Panc1 (cell line): ENCODE measurements around the gene FABP7. TPM values are rescaled to one million over a fixed set of nuclear protein-coding genes. Genes with fewer than 3 reads are reported as not detected.

ENCODE experiments used
- ATAC-seq: fragments of 200-7000 bp; cut with Tn5 transposase; 2 replicates; pipeline ENCODE4 v1.9.1; 2020; ENCODE audit warnings: mild to moderate bottlenecking, moderate library complexity
- BruUV-seq: library from RNA; stranded (reverse); fragments of 400-500 nt; replicated peaks from 2 replicates; lab custom pipeline; 2021; lab: Mats Ljungman, UMichigan
- CTCF ChIA-PET: fragments of 300-600 bp; sonication (Branson Sonifier 250); formaldehyde crosslinking; loops from one replicate; lab custom pipeline; 2022; ENCODE audit warnings: antibody characterized with exemption; lab: Charles Lee
- POLR2A ChIA-PET: fragments of 300-600 bp; sonication (Branson Sonifier 250); formaldehyde crosslinking; loops from one replicate; lab custom pipeline; 2022; ENCODE audit warnings: antibody characterized with exemption; lab: Charles Lee
- DNase-seq: peaks from one replicate; pipeline ENCODE4 v3.0.0-alpha.2; 2010; ENCODE audit warnings: low read depth, low spot score
- H3K27ac ChIP-seq: 2 replicates; pipeline ENCODE4 v1.5.1; 2011; ENCODE audit warnings: mild to moderate bottlenecking, low read length, inconsistent platforms
- H3K27me3 ChIP-seq: fragments of 200-500 bp; sonication (Bioruptor generic); 2 replicates; pipeline ENCODE4 v1.6.0; 2014; ENCODE audit warnings: low read length, inconsistent platforms; ENCODE audit not compliant: control insufficient read depth, insufficient read depth
- H3K36me3 ChIP-seq: fragments of 200-500 bp; sonication (Bioruptor generic); 2 replicates; pipeline ENCODE4 v1.5.1; 2014; ENCODE audit warnings: inconsistent platforms, mild to moderate bottlenecking, low read length, moderate library complexity; ENCODE audit not compliant: control insufficient read depth, insufficient read depth
- H3K4me1 ChIP-seq: 2 replicates; pipeline ENCODE4 v1.5.1; 2011; ENCODE audit warnings: inconsistent platforms, mild to moderate bottlenecking, low read length, moderate library complexity; ENCODE audit not compliant: control insufficient read depth, insufficient read depth
- H3K4me3 ChIP-seq, 2 experiments: 2 replicates each; pipeline ENCODE4 v1.5.1; 2011 to 2012; ENCODE audit warnings: low read depth in 2 of 2, low read length in 2 of 2, mild to moderate bottlenecking in 2 of 2, inconsistent platforms in 1 of 2, moderate library complexity in 1 of 2
- H3K9me3 ChIP-seq: fragments of 200-500 bp; sonication (Bioruptor generic); 2 replicates; pipeline ENCODE4 v1.5.1; 2014; ENCODE audit warnings: low read depth, mild to moderate bottlenecking, inconsistent platforms, low read length, moderate library complexity; ENCODE audit not compliant: control insufficient read depth, insufficient read depth
- CTCF ChIP-seq: fragments of 450-650 bp; IDR thresholded peaks from 2 replicates; pipeline ENCODE4 v1.5.1; 2017; ENCODE audit warnings: mild to moderate bottlenecking
- POLR2AphosphoS5 ChIP-seq: IDR thresholded peaks from 2 replicates; pipeline ENCODE4 v1.6.1; 2012; ENCODE audit warnings: mild to moderate bottlenecking, low read depth, low read length, moderate library complexity
- SIN3A ChIP-seq: IDR thresholded peaks from 2 replicates; pipeline ENCODE4 v1.6.1; 2012; ENCODE audit warnings: low read depth, mild to moderate bottlenecking, low read length, moderate library complexity, borderline replicate concordance; ENCODE audit not compliant: insufficient read depth
- TCF7L2 ChIP-seq: IDR thresholded peaks from 2 replicates; pipeline ENCODE4 v1.6.1; 2011; ENCODE audit warnings: mild to moderate bottlenecking, low read depth, low read length, inconsistent platforms
- in situ Hi-C: cut with HindIII; loops from 2 replicates; pipeline ENCODE4 v1.10.0; 2016; ENCODE audit warnings: low sequenced_read_pairs, low pct_unique_long_range_greater_than_20kb
- intact Hi-C: fragments of 100-400 bp; cut with micrococcal nuclease; formaldehyde crosslinking; loops from one replicate; pipeline ENCODE4 v1.10.0; 2022; ENCODE audit not compliant: unreplicated experiment
- total RNA-seq: library from RNA; stranded (reverse); gene quantifications from one replicate; pipeline ENCODE4 v1.2.1, GENCODE V29; 2021; ENCODE audit not compliant: unreplicated experiment
- TF ChIP-seq, protein P1 (sequence below), 2 experiments: IDR thresholded peaks; 2 replicates each; pipeline ENCODE4 v1.6.1; 2011 to 2012; ENCODE audit warnings: low read depth in 2 of 2, control low read depth in 1 of 2, low read length in 1 of 2, mild to moderate bottlenecking in 1 of 2, moderate library complexity in 1 of 2; ENCODE audit not compliant: insufficient read depth in 1 of 2

FABP7 gene
- total RNA-seq, 1 experiment from 2014 or later, result not detected

DNA sequence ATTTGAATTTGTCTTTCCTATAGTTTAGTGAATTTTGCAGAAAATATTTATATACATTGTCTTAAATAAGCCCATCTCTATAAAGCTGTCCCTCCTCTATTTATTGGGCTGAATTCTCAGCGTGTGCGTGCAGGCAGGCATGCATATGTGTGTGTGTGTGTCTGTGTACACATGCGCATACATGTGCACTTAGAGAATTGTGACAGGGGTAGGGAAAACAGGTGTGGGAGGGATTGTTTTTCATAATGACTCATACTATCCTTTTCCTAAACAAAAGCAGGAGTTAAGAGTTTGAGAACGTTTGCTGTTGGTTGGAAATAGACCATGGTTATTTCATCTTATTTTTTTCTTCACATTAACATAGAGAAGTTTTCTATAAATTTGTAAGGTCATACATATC lies 43.4 kb upstream of the FABP7 start:
- CTCF ChIA-PET, result no interaction called here
- intact Hi-C loops, result no loop called here
- ATAC-seq (no peak), DNase-seq (no peak)
- no peak for TF ChIP-seq CTCF
- TF ChIP-seq SIN3A, result no peak
- no peak for TF ChIP-seq POLR2AphosphoS5
- TF ChIP-seq, protein P1, sequence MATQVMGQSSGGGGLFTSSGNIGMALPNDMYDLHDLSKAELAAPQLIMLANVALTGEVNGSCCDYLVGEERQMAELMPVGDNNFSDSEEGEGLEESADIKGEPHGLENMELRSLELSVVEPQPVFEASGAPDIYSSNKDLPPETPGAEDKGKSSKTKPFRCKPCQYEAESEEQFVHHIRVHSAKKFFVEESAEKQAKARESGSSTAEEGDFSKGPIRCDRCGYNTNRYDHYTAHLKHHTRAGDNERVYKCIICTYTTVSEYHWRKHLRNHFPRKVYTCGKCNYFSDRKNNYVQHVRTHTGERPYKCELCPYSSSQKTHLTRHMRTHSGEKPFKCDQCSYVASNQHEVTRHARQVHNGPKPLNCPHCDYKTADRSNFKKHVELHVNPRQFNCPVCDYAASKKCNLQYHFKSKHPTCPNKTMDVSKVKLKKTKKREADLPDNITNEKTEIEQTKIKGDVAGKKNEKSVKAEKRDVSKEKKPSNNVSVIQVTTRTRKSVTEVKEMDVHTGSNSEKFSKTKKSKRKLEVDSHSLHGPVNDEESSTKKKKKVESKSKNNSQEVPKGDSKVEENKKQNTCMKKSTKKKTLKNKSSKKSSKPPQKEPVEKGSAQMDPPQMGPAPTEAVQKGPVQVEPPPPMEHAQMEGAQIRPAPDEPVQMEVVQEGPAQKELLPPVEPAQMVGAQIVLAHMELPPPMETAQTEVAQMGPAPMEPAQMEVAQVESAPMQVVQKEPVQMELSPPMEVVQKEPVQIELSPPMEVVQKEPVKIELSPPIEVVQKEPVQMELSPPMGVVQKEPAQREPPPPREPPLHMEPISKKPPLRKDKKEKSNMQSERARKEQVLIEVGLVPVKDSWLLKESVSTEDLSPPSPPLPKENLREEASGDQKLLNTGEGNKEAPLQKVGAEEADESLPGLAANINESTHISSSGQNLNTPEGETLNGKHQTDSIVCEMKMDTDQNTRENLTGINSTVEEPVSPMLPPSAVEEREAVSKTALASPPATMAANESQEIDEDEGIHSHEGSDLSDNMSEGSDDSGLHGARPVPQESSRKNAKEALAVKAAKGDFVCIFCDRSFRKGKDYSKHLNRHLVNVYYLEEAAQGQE (IDR thresholded peaks at IDR 0.05; ENCODE audit: insufficient read depth in 1 of 2, low read depth in 2 of 2, low read length in 1 of 2), result no peak
- no peak for TF ChIP-seq TCF7L2
- Histone ChIP-seq H3K4me1 (no peaks in the 10 kb centered on the region), H3K9me3 (no peaks in the 10 kb centered on the region), H3K4me3 (no peak overlapping the region), H3K36me3 (no peaks in the 10 kb centered on the region), H3K27me3 (peaks cover 5% of the 10 kb centered on the region; the same call in 1 of the 2 replicates), H3K27ac (no peak overlapping the region)
- in situ Hi-C loops, result no loop called here
- POLR2A ChIA-PET, result no interaction called here
- BruUV-seq, result no TSS peak

DNA sequence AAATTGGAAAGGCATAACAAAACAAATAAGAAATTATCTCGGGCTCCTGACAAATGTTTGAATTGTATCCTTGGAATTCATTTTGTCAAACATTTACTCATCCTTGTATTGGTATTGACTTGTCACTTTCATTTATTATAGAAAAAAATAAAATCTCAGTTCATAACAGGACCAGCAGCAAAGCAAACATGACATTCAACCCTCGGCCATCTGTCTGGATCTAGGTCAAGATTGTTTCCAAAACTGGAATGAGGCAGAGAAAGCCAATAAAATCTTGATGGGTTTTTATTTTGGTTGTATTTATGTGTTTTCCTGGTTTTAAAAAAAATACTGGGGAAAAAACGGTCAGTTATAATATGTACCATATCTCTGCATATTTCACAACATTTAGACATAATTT lies 42.9 kb upstream of the FABP7 start:
- Histone ChIP-seq H3K36me3 (no peaks in the 10 kb centered on the region), H3K9me3 (no peaks in the 10 kb centered on the region), H3K4me1 (no peaks in the 10 kb centered on the region), H3K27ac (no peak overlapping the region), H3K27me3 (peaks cover 5% of the 10 kb centered on the region; the same call in 1 of the 2 replicates), H3K4me3 (no peak overlapping the region)
- DNase-seq (no peak), ATAC-seq (no peak)
- no TSS peak for BruUV-seq
- TF ChIP-seq SIN3A, result no peak
- TF ChIP-seq, protein P1 (IDR thresholded peaks at IDR 0.05; ENCODE audit: insufficient read depth in 1 of 2, low read depth in 2 of 2, low read length in 1 of 2), result no peak
- TF ChIP-seq TCF7L2, result no peak
- no peak for TF ChIP-seq CTCF
- no peak for TF ChIP-seq POLR2AphosphoS5
- POLR2A ChIA-PET, result no interaction called here
- in situ Hi-C loops, result no loop called here
- CTCF ChIA-PET, result no interaction called here
- intact Hi-C loops, result no loop called here
